AG04450 (cell line): Measurements from ENCODE around the gene FRMD8. TPM values are rescaled to one million over a fixed set of nuclear protein-coding genes. Genes with fewer than 3 reads are reported as not detected.
A peak's percentile ranks its signal among the peaks of the same experiment; 100 is the strongest.

Experiments used
- CTCF ChIA-PET: fragments of 300-600, 350-600 bp; formaldehyde crosslinking; extraction: SDS; loops from one replicate; lab custom pipeline; 2022; ENCODE audit warnings: antibody characterized with exemption, inconsistent platforms; lab: Charles Lee
- POLR2A ChIA-PET: fragments of 350-600 bp; formaldehyde crosslinking; extraction: SDS; loops from one replicate; lab custom pipeline; 2021; ENCODE audit warnings: antibody characterized with exemption, inconsistent platforms; lab: Yijun Ruan, JAX
- DNase-seq: peaks from one replicate; pipeline ENCODE4 v3.0.0-alpha.2; 2011; ENCODE audit warnings: low read depth, low spot score
- H3K27ac ChIP-seq: one replicate; pipeline ENCODE4 v1.5.1; 2012; ENCODE audit warnings: low read depth, low read length, control low read depth
- H3K27me3 ChIP-seq: one replicate; pipeline ENCODE4 v1.6.0; 2012; ENCODE audit warnings: low read length; ENCODE audit not compliant: control insufficient read depth, insufficient read depth
- H3K4me3 ChIP-seq: 2 replicates; pipeline ENCODE4 v1.5.1; 2011; ENCODE audit warnings: mild to moderate bottlenecking, low read depth, low read length, control low read depth
- H3K9me3 ChIP-seq: 2 replicates; pipeline ENCODE4 v1.5.1; 2012; ENCODE audit warnings: low read length; ENCODE audit not compliant: control insufficient read depth, insufficient read depth
- CTCF ChIP-seq: IDR thresholded peaks from 2 replicates; pipeline ENCODE4 v1.5.1; 2011; ENCODE audit warnings: low read depth, low read length, control low read depth, inconsistent platforms
- polyA plus RNA-seq: library from polyadenylated mRNA; depleted of rRNA; stranded (reverse); fragments of >200 nt; gene quantifications from 2 replicates; pipeline ENCODE4 v1.2.3, GENCODE V29; 2011

FRMD8 gene
- polyA plus RNA-seq, 1 experiment: 10.7 TPM

- Histone ChIP-seq H3K9me3 (no peaks in the 10 kb centered on the region), H3K27ac (no peak overlapping the region), H3K27me3 (no peaks in the 10 kb centered on the region), H3K4me3 (peak overlapping the region; percentile 42)
- ChIA-PET POLR2A (interaction anchor here (1.1 to 1.4 kb wide), 5 partner anchors 7 to 71 kb away, joined by 3 to 10 read pairs (median 4); partner anchors contain the start of genes MALAT1 and NEAT1), CTCF (interaction anchor here (1.0 to 1.1 kb wide), 2 partner anchors 15 to 80 kb away, joined by 4 to 6 read pairs; no protein-coding TSS in a partner anchor)
- DNase-seq: no peak
- no peak for TF ChIP-seq CTCF
Measured at GRCh38 chr11:65431451-65432099, 45.1 kb downstream of the FRMD8 start.

GRCh38 chr11:65432100-65432650 lies 45.7 kb downstream of the FRMD8 start:
- ChIA-PET POLR2A (interaction anchor here (0.6 to 1.4 kb wide), 8 partner anchors 8 to 78 kb away, joined by 3 to 10 read pairs (median 4); partner anchors contain the start of genes MALAT1 and NEAT1), CTCF (interaction anchor here (0.6 to 1.1 kb wide), 6 partner anchors 10 to 79 kb away, joined by 3 to 6 read pairs (median 4); no protein-coding TSS in a partner anchor)
- TF ChIP-seq CTCF: no peak
- Histone ChIP-seq H3K9me3 (no peaks in the 10 kb centered on the region), H3K27ac (no peak overlapping the region), H3K27me3 (no peaks in the 10 kb centered on the region), H3K4me3 (peak overlapping the region; percentile 33)
- DNase-seq: no peak

GRCh38 chr11:65432686-65433582 lies 46.5 kb downstream of the FRMD8 start:
- Histone ChIP-seq H3K27ac (no peak overlapping the region), H3K4me3 (peak overlapping the region; percentile 14; the same call in 1 of the 2 replicates), H3K27me3 (no peaks in the 10 kb centered on the region), H3K9me3 (no peaks in the 10 kb centered on the region)
- TF ChIP-seq CTCF: 0 out of 2 replicates have a peak, but pooled peaks have one; percentile 13
- ChIA-PET POLR2A (interaction anchor here (0.6 to 1.6 kb wide), 10 partner anchors 9 to 78 kb away, joined by 3 to 10 read pairs (median 4); partner anchors contain the start of genes MALAT1 and NEAT1), CTCF (interaction anchor here (0.6 to 1.1 kb wide), 6 partner anchors 9 to 80 kb away, joined by 3 to 6 read pairs (median 4); no protein-coding TSS in a partner anchor)
- DNase-seq: no peak

- Histone ChIP-seq H3K9me3 (no peaks in the 10 kb centered on the region), H3K27me3 (no peaks in the 10 kb centered on the region), H3K27ac (no peak overlapping the region), H3K4me3 (no peak overlapping the region)
- TF ChIP-seq CTCF: no peak
- DNase-seq: no peak
- ChIA-PET POLR2A (interaction anchor here (0.9 to 1.6 kb wide), 5 partner anchors 12 to 74 kb away, joined by 3 to 8 read pairs (median 5); partner anchors contain the start of gene MALAT1), CTCF (no interaction called here)
Measured at GRCh38 chr11:65433657-65434056, 47.2 kb downstream of the FRMD8 start.
